ENCODE measurements around the gene TMEM231.
"Not testable (repeated sequence)": the region's sequence is repeated elsewhere in the genome, so short reads cannot be mapped to it uniquely, and the experiment has no call there.

The TMEM231 gene

DNA sequence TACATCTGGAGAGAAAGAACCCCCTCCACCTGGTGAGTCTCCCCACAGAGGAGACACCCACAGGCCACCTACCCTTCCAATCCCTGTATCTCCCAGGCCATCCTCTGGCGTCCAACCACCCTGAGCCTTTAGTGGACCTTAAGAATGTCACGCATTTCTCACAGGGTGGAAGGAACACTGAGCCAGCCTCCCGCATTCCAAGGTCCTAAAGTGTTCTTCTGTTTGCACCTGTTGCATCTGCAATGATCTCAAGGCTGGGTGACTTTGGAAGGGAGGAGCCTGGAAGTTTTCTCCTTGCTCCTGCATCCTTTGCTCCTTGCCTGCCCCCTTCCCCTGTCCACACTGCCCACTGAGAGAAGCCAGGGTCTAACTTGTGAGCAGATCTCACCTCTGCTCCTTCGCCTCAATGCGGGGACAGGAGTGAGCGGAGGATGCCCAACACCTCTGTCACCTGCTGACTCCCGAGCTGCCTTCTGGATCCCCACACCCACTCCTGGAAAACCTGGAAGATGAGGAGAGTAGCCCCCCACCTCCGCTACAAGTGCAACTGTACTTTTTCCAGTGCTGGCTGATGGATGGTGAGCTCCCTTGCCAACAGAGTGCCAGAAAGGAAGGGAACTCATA is 23.8 kb downstream of the TMEM231 start:
- DNase-seq (ENCODE audit: low spot score), result no peak

GRCh38 chr16:75529959-75530358 is 26.1 kb downstream of the TMEM231 start:
- no peak for DNase-seq (ENCODE audit: low spot score)

GRCh38 chr16:75529056-75529905 is 26.8 kb downstream of the TMEM231 start:
- DNase-seq (ENCODE audit: low spot score), result no peak

DNA sequence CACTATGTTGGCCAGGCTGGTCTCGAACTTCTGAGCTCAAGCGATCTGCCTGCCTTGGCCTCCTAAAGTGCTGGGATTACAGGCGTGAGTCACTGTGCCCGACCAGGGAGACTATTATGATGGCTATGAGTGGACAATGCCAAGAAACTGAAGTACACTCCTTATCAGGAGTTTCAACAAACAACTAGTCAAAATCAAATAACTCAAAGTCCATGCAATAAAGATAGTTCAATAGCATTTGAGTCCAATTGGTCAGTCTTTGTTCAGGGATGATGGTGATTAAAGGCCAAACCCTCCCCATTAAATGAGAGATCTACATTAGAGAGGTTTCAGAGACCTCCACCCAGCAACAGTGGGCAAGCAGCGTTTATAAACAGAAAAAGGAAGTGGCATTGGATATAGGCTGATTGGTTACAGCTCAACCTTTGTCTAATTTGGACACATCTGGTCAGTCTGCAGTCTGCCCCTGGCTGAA is 28.2 kb downstream of the TMEM231 start:
- no peak for DNase-seq (ENCODE audit: low spot score)

DNA sequence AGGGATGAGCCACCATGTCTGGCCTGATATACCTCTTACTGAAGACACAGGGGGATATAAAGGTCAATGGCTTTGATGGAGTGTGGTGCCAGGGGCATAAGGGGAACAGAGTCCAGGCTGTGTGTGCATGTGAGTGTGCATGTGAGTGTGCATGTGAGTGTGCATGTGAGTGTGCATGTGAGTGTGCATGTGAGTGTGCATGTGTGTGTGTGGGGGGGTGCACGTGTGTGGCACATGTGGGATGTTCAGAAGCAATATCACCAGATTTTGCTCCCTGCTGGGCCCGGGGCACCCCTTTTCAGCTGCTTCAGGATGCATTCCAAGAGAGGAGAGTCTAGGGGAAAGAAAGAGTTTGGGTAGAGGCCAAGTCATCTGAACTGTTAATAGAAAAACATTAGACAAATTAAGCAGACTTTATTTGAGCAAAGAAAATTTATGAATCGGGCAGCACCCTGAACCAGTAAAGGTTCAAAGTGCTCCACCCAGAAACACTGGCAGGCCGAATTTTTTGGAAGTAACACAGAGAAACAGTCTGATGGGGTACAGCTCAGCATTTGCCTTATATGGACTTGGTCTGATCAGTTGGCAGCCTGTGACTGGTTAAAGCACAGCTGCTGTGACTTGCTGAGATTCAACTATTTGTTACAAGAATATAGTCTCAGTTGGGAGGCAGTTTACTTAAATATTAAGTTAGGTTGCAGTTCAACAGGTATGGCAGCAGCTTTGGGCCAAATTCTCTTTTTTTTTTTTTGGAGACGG is 29.8 kb downstream of the TMEM231 start:
- DNase-seq (ENCODE audit: low spot score), result no peak

DNA sequence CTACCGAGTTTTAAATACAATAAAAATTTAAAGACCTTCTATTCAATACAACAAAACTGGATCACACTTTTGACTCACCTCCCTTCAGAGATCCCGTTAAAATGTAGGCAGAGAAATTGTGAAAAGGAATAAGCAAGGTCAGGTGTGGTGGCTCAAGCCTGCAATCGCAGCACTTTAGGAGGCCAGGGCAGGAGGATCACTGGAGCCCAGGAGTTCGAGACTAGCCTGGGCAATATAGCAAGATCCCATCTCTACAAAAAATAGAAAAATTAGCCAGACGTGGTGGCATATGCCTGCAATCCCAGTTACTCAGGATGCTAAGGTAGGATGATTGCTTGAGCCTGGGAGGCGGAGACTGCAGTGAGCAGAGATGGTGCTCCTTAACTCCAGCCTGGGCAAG is 36.9 kb downstream of the TMEM231 start:
- DNase-seq (ENCODE audit: low spot score), result no peak

DNA sequence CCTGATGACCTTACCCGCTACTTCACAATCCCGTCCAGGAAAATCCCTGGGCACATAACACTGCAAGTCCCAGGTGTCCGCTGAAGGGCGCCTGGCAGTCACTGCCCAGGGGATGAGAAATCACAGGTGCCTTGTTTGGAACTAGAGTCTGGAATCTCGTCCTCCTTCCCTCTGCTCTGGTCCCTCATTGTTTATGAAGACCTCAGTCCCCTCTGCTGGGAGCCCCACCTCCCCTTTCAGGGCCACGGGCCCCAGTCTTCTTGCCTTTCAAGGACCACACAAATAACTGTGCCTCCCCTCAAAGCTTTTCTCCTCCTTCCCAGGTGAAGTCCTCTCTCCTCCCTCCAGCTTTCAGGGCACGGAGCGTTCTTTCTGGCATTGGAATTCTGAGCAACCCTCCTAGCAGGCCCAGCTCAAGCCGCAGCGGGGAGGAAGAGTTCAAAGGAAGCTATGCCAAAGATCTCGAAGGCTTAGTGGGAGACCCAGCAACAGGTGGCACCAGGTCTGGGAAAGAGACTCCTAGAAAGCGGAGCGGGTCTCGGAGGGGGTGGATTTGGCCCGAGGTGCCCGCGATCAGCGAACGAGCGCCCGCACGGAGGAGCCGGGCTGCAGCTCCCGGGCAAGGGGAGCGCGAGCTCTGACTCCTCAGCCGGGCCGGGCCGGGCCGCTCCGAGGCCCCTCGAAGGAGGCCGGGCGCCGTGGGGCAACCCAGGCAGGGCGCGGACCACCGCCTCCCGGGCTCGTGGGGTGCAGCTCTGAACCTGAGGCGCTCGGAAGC is 39.7 kb downstream of the TMEM231 start:
- peak; percentile 19 for DNase-seq (ENCODE audit: low spot score)

- no peak for DNase-seq (ENCODE audit: low spot score)
Measured at GRCh38 chr16:75514296-75514695, 41.8 kb downstream of the TMEM231 start.

DNA sequence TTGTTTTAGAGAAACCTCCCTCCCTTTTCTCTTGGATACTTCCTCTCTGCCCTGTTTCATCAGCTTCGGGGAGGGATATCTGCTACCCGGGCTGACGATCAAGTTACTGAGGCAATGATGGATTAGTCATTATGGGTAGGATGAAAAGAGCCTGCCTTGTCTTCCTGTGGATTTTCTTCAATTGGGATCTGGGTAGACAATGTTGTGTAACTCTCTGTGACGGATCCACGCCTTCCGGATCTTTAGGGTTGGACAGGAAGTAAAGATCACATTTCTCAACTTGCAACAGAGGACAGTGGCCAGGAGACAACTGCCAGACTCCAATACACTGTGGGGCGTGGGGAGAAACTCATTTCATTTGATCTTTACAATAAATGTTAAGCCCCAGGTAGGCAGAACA is 49.5 kb downstream of the TMEM231 start:
- no peak for DNase-seq (ENCODE audit: low spot score)

- DNase-seq (ENCODE audit: low spot score), result no peak
Measured at GRCh38 chr16:75506107-75506506, 49.9 kb downstream of the TMEM231 start.

GRCh38 chr16:75503801-75504200 is 52.3 kb downstream of the TMEM231 start:
- DNase-seq (ENCODE audit: low spot score), result no peak

DNA sequence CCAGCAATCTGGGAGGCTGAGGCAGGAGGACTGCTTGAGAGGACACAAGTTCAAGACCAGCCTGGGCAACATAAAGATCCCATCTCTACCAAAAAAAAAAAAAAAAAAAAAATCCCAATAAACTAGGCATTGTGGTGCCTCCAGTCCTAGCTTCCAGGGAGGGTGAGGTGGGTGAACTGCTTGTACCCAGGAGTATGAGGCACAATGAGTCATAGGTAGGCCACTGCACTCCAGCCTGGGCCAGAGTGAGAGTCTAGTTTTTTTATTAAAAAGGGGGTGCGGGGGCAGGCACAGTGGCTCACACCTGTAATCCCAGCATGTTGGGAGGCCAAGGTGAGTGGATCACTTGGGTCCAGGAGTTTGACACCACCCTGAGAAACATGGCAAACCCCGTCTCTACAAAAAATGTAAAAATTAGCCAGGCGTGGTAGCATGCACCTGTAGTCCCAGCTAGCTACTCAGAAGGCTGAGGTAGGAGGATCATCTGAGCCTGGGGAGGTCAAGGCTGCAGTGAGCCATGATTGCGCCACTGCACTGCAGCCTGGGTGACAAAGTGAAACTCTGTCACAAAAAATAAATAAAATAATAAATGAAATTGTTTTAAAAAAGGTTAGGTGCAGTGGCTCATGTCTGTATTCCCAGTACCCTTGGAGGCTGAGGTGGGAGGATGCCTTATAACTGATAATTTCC is 53.0 kb downstream of the TMEM231 start:
- DNase-seq (ENCODE audit: low spot score), result no peak

- DNase-seq (ENCODE audit: low spot score), result not testable (repeated sequence)
Measured at GRCh38 chr16:75501820-75502219, 54.2 kb downstream of the TMEM231 start.

DNA sequence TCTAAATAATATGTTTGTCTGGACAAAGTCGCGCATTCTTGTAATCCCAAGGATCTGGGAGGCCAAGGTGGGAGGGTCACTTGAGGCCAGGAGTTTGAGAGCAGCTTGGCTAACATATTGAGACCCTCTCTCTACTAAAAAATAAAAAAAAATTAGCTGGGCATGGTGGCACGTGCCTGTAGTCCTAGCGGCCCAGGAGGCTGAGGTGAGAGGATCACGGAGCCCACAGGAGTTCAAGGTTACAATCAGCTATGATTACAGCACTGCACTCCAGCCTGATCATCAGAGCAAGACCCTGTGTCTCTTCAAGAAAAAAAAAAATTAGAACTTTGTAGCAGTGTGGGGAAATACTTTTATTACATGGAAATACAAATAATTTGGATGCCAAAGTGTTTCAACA is 54.7 kb downstream of the TMEM231 start:
- DNase-seq (ENCODE audit: low spot score), result no peak

DNA sequence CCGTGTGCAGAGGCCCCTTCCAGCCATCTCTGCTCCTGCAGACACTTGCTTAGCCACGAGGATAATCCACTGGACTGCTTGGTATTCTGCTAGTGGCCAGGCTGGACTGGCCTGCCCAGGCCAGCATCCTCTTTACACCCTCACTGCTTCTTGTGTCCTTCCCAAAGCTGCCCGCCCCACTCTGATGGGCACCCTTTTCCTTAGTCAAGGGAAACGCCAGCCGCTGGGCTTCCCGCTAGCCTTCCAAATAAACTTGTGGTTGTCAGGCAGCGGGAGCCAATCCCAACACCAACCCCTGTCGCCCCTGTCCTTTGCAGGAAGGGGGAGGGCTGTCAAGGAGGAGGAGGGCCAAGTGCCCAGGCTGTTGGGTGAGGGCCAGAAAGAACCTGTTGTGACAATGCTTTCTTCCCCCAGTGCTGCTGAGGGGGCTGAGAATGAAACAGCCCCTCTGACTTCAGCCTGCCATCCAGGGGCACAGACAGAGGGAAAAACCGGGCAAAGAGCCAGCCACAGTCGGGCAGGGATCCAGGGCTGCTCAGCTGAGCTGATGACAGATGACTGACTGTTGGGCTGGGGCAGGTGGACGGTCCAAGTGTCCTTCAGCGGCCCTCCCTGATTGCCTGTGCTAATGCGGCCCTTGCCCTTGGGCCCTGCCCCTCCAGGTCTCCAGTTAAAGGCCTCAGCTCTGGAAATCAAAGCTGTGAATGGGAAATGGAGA is 57.3 kb downstream of the TMEM231 start:
- not testable (repeated sequence) for DNase-seq (ENCODE audit: low spot score)

GRCh38 chr16:75497558-75497957 is 58.5 kb downstream of the TMEM231 start:
- DNase-seq (ENCODE audit: low spot score), result no peak

DNA sequence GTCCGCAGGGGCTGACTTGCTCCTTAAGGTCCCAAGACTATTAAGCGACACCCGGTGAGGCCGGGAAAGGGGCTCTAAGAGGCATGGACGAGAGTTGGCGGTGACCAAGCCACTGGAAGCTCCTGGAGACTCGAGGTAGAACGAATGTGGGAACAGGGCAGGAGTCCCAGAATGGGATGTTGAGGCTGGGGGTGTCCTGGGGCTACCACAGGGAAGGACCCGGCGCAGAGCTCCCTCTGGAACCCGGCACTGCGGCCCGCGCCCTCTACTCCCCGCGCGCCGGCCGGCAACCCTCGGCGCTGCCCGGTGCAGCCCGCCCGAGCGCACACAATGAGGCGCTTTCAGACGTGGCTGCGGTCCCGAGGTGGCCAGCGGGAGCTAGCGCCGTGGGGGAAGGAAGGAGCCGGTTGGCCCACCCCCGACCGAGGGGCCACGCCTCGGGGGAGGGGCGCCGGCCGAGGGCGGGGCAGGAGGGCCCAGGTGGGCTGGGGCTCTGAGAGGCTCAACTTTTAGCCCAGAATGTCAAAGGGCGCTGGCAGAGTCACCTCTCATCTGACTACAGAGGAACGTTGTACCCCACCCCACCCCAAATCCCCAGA is 60.9 kb downstream of the TMEM231 start, which contains the start of gene CHST6:
CHST6 (minus strand) TSS at position 366 of the 599 bp plus-strand sequence. CDS start 15,613 bp downstream, outside the sequence.
- no peak for DNase-seq (ENCODE audit: low spot score)

- no peak for DNase-seq (ENCODE audit: low spot score)
Measured at GRCh38 chr16:75494661-75495075, 61.4 kb downstream of the TMEM231 start.

DNA sequence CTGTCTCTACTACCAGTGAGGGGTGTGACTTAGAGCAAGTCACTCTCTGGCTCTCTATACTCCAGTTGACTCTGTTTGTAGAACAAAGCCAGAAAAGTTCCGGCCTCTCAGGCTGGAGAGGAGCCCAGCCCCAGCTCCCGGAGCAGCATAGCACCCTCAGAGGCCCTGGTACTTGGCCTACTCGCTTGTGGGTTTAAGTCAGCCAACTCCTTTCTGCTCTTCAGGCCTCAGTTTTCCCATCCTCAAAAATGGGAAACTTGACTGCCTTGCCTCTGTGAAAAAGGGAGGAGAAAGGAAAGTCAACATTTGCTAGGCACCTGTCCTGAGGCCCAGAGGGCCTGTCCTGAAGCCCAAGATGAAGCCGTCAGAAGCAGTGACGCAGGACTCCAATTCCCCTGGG is 61.9 kb downstream of the TMEM231 start:
- DNase-seq (ENCODE audit: low spot score), result no peak

- no peak for DNase-seq (ENCODE audit: low spot score)
Measured at GRCh38 chr16:75491876-75492275, 64.2 kb downstream of the TMEM231 start.
